HL-60 (cell line): ENCODE data around the gene CTNNA1.

Experiments used
- DNase-seq, 2 experiments: peaks; one replicate each; pipeline ENCODE4 v3.0.0-alpha.2; 2010 to 2020; ENCODE audit warnings: low read depth in 1 of 2, low spot score in 1 of 2
- H3K27ac ChIP-seq: fragments of 250-450 bp; sonication (Bioruptor Pico); replicated peaks from 2 replicates; pipeline ENCODE4 v1.5.1; 2020; ENCODE audit warnings: mild to moderate bottlenecking, moderate library complexity
- H3K27me3 ChIP-seq: fragments of 250-450 bp; sonication (Bioruptor Pico); 2 replicates; pipeline ENCODE4 v1.5.1; 2021; ENCODE audit warnings: mild to moderate bottlenecking, moderate library complexity; ENCODE audit not compliant: insufficient read depth, poor library complexity, severe bottlenecking
- H3K4me3 ChIP-seq: replicated peaks from 2 replicates; pipeline ENCODE4 v1.5.1; 2011; ENCODE audit warnings: mild to moderate bottlenecking, control low read depth, low read length; ENCODE audit not compliant: insufficient read depth
- GABPA ChIP-seq: IDR thresholded peaks from 2 replicates; pipeline ENCODE4 v1.6.1; 2012; ENCODE audit warnings: low read depth
- POLR2AphosphoS5 ChIP-seq: IDR thresholded peaks from 2 replicates; pipeline ENCODE4 v1.6.1; 2012; ENCODE audit warnings: low read depth
- SPI1 ChIP-seq: IDR thresholded peaks from 2 replicates; pipeline ENCODE4 v1.6.1; 2012; ENCODE audit warnings: low read depth, mild to moderate bottlenecking, borderline replicate concordance
- TF ChIP-seq, protein P1 (sequence below): IDR thresholded peaks from 2 replicates; pipeline ENCODE4 v1.6.1; 2012; ENCODE audit warnings: low read depth; ENCODE audit not compliant: insufficient replicate concordance
- TF ChIP-seq, protein P2 (sequence below): IDR thresholded peaks from one replicate; pipeline ENCODE4 v1.5.1; 2011; ENCODE audit warnings: low read length, control low read depth, inconsistent platforms; ENCODE audit not compliant: insufficient read depth

Gene CTNNA1

DNA sequence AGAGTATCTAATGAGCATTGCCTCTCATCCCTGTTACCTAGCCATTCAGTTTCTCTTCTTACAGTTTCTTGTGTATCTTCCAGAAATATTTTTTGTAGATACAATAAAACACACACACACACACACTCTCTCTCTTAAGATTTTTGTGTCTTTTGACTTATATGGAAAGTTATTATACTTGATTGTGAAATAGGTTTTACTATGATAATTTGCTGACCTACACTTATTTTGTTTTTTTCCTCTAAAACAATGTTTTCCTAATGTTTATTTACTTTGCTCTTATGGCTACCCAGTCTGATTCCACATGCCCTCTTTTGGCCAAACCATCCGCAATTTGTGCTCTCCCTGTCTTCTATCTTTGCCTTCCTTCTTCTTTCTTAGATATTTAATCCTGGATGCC, 96.7 kb downstream of the CTNNA1 start:
- no peak overlapping the region for H3K27ac ChIP-seq
- TF ChIP-seq POLR2AphosphoS5, result no peak
- TF ChIP-seq, protein P1, sequence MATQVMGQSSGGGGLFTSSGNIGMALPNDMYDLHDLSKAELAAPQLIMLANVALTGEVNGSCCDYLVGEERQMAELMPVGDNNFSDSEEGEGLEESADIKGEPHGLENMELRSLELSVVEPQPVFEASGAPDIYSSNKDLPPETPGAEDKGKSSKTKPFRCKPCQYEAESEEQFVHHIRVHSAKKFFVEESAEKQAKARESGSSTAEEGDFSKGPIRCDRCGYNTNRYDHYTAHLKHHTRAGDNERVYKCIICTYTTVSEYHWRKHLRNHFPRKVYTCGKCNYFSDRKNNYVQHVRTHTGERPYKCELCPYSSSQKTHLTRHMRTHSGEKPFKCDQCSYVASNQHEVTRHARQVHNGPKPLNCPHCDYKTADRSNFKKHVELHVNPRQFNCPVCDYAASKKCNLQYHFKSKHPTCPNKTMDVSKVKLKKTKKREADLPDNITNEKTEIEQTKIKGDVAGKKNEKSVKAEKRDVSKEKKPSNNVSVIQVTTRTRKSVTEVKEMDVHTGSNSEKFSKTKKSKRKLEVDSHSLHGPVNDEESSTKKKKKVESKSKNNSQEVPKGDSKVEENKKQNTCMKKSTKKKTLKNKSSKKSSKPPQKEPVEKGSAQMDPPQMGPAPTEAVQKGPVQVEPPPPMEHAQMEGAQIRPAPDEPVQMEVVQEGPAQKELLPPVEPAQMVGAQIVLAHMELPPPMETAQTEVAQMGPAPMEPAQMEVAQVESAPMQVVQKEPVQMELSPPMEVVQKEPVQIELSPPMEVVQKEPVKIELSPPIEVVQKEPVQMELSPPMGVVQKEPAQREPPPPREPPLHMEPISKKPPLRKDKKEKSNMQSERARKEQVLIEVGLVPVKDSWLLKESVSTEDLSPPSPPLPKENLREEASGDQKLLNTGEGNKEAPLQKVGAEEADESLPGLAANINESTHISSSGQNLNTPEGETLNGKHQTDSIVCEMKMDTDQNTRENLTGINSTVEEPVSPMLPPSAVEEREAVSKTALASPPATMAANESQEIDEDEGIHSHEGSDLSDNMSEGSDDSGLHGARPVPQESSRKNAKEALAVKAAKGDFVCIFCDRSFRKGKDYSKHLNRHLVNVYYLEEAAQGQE, result no peak
- H3K27me3 ChIP-seq, result no peaks in the 10 kb centered on the region
- no peak for DNase-seq
- H3K4me3 ChIP-seq, result no peak overlapping the region

DNA sequence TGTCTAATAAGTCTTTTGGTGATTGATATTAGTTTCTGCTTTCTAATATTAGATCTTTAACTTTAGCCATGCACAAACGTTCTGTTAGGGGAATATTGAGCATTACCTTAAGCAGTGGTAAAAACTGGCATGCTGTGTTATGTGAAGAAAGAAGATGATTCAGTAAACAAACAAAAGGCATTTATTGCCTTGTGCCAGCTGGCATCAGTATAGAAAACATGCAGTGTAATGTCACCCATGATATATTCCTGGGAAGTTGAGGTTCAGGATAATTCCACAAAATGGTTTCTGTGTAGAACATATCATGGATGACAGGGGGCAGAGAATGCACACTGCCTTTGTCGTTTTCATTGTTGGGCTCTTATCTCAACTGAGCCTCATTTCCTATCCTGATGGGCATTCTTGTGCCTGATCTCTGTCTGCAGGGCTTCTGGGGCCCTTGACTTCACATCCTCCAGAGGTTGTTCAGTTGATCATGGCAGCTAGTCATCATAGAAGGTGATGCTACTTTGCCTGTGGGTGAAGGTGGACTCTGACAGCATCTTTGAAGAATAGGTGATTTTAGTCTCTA, 97.7 kb downstream of the CTNNA1 start:
- Histone ChIP-seq H3K4me3 (no peak overlapping the region), H3K27me3 (no peaks in the 10 kb centered on the region), H3K27ac (no peak overlapping the region)
- DNase-seq, result no peak
- TF ChIP-seq POLR2AphosphoS5, result no peak
- TF ChIP-seq, protein P1, result no peak
- no peak for TF ChIP-seq GABPA
- TF ChIP-seq, protein P2, sequence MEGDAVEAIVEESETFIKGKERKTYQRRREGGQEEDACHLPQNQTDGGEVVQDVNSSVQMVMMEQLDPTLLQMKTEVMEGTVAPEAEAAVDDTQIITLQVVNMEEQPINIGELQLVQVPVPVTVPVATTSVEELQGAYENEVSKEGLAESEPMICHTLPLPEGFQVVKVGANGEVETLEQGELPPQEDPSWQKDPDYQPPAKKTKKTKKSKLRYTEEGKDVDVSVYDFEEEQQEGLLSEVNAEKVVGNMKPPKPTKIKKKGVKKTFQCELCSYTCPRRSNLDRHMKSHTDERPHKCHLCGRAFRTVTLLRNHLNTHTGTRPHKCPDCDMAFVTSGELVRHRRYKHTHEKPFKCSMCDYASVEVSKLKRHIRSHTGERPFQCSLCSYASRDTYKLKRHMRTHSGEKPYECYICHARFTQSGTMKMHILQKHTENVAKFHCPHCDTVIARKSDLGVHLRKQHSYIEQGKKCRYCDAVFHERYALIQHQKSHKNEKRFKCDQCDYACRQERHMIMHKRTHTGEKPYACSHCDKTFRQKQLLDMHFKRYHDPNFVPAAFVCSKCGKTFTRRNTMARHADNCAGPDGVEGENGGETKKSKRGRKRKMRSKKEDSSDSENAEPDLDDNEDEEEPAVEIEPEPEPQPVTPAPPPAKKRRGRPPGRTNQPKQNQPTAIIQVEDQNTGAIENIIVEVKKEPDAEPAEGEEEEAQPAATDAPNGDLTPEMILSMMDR, result no peak
- no peak for TF ChIP-seq SPI1

DNA sequence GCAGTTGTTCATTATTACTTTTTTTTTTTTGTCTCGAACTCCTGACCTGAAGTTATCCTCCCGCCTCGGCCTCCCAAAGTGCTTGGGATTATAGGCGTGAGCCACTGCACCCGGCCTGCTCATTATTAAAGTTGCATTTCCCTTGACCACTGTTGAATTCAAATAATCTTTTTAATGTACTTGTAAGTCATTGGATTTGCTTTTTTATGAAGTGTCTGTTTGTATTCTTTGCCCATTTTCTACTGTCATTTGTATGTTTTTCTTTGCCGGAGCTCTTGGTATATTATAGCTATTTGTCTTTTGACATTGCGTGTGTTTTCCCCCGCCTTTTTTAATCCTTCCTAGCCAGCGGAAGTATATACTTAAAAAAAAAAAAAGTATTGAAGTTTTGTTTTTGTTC, 99.9 kb downstream of the CTNNA1 start:
- Histone ChIP-seq H3K27ac (no peak overlapping the region), H3K4me3 (no peak overlapping the region), H3K27me3 (no peaks in the 10 kb centered on the region)
- TF ChIP-seq, protein P2, result no peak
- TF ChIP-seq, protein P1, result no peak
- no peak for TF ChIP-seq SPI1
- TF ChIP-seq POLR2AphosphoS5, result no peak
- TF ChIP-seq GABPA, result no peak
- DNase-seq, result no peak

DNA sequence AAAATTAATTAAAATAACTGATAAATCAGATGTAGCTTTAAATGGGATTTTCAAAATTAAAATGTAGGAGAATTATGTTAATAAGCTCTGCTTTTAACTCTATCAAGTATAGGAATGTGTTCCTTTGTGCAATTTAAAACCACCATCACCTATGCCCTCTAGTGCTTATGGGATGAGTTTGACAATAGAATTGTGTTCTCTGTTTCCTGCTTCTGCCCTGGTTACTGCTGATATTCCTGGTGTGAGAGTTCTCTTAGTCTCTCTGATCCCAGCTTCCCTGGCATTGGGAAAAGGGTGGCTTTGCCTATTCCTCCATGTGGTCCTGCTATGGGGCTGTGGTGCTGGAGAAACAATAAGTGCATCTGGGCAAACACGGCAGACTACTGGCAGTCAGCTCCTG, 113.8 kb downstream of the CTNNA1 start:
- DNase-seq, result no peak
- Histone ChIP-seq H3K4me3 (no peak overlapping the region), H3K27me3 (no peaks in the 10 kb centered on the region), H3K27ac (no peak overlapping the region)
- TF ChIP-seq, protein P1, result no peak
- no peak for TF ChIP-seq SPI1
- TF ChIP-seq, protein P2, result no peak
- TF ChIP-seq POLR2AphosphoS5, result no peak
- TF ChIP-seq GABPA, result no peak
